ENCODE data around the gene PROC. TPM values are rescaled to one million over a fixed set of nuclear protein-coding genes. Genes with fewer than 3 reads are reported as not detected.
"Not testable (repeated sequence)": the region's sequence is repeated elsewhere in the genome, so short reads cannot be mapped to it uniquely, and the experiment has no call there.

The PROC gene
- total RNA-seq, 1 donor from 2014 or later: not detected

DNA sequence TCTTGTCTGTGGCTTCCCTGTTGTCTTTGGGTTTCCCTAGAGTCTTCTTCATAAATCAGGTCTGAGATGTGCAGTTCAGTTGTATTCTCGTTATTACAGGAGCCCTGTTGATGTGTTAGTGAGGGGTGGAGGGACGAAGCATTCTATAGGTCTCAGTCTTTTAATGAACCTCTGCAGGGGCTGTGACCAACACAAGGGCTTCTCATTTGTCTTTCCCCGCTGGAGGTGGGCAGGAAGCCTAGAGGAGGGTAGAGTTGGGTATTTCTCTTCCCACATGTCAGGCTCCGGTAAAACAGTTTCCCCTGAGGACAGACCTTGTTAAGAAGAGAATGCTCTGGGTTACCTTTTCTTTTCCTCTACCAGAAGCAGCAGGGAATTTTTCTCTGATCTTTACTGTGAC, 31.2 kb downstream of the PROC start:
- DNase-seq (ENCODE audit: extremely low spot score in 2 of 2): no peak
- no peak overlapping the region for H3K4me3 ChIP-seq
- H3K4me1 ChIP-seq: no peaks in the 10 kb centered on the region
- no peak overlapping the region for H3K27ac ChIP-seq
- no peak for TF ChIP-seq POLR2AphosphoS5 (IDR thresholded peaks at IDR 0.05; ENCODE audit: insufficient read depth in 1 of 2, low read depth in 1 of 2)
- TF ChIP-seq, protein P1, sequence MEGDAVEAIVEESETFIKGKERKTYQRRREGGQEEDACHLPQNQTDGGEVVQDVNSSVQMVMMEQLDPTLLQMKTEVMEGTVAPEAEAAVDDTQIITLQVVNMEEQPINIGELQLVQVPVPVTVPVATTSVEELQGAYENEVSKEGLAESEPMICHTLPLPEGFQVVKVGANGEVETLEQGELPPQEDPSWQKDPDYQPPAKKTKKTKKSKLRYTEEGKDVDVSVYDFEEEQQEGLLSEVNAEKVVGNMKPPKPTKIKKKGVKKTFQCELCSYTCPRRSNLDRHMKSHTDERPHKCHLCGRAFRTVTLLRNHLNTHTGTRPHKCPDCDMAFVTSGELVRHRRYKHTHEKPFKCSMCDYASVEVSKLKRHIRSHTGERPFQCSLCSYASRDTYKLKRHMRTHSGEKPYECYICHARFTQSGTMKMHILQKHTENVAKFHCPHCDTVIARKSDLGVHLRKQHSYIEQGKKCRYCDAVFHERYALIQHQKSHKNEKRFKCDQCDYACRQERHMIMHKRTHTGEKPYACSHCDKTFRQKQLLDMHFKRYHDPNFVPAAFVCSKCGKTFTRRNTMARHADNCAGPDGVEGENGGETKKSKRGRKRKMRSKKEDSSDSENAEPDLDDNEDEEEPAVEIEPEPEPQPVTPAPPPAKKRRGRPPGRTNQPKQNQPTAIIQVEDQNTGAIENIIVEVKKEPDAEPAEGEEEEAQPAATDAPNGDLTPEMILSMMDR (IDR thresholded peaks at IDR 0.05): no peak
- no peak for TF ChIP-seq POLR2A (IDR thresholded peaks at IDR 0.05)
- no peaks in the 10 kb centered on the region for H3K36me3 ChIP-seq
- no peaks in the 10 kb centered on the region for H3K9me3 ChIP-seq
- H3K27me3 ChIP-seq: no peaks in the 10 kb centered on the region
- intact Hi-C loops (cut with DNase I): no loop called here

DNA sequence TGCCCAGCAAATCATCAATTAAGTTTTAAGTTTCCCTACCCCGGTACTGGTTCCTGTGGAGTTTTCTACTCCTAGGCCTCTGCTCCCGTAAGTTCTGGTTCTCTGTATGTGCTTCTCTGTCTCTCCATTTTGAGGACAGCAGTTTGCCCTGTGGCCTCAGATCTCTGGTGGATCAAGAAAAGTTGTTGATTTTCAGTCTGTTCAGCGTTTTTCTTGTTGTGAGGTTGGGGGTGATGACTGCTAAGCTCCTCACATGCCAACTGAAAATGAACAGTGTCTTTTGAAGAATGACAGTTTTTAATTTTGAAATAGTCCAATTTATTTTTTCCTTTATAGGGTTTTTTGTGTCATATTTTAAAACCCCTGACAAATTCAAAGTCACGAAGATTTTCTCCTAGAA, 31.7 kb downstream of the PROC start:
- no peak for DNase-seq (ENCODE audit: extremely low spot score in 2 of 2)
- Histone ChIP-seq H3K4me1 (no peaks in the 10 kb centered on the region), H3K9me3 (no peaks in the 10 kb centered on the region), H3K27me3 (no peaks in the 10 kb centered on the region), H3K27ac (no peak overlapping the region), H3K36me3 (no peaks in the 10 kb centered on the region), H3K4me3 (no peak overlapping the region)
- TF ChIP-seq POLR2A (IDR thresholded peaks at IDR 0.05): no peak
- TF ChIP-seq, protein P1 (IDR thresholded peaks at IDR 0.05): no peak
- TF ChIP-seq POLR2AphosphoS5 (IDR thresholded peaks at IDR 0.05; ENCODE audit: insufficient read depth in 1 of 2, low read depth in 1 of 2): no peak
- intact Hi-C loops (cut with DNase I): no loop called here

DNA sequence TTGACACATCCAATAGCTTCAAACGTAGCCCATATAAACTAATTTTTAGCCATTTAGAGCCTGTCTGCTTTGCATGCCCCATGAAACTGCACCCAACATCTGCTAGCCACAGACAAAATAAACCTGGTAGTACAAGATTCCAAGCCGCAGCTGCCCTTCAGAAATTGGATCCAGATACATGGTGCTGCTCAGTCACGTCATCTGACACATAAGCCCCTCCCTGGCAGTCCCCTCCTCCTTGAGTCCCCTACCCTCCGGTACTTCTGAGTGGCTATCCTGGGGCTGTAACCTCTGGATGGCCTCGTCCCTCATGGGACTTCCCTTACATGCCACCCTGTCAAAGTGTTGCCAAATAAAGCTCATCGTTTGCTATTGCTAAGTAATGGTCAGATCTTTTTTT, 33.8 kb downstream of the PROC start:
- intact Hi-C loops (cut with DNase I): no loop called here
- Histone ChIP-seq H3K4me3 (no peak overlapping the region), H3K9me3 (no peaks in the 10 kb centered on the region), H3K4me1 (no peaks in the 10 kb centered on the region), H3K27ac (no peak overlapping the region), H3K27me3 (no peaks in the 10 kb centered on the region), H3K36me3 (no peaks in the 10 kb centered on the region)
- no peak for DNase-seq (ENCODE audit: extremely low spot score in 2 of 2)
- no peak for TF ChIP-seq POLR2AphosphoS5 (IDR thresholded peaks at IDR 0.05; ENCODE audit: insufficient read depth in 1 of 2, low read depth in 1 of 2)
- TF ChIP-seq, protein P1 (IDR thresholded peaks at IDR 0.05): no peak
- no peak for TF ChIP-seq POLR2A (IDR thresholded peaks at IDR 0.05)

DNA sequence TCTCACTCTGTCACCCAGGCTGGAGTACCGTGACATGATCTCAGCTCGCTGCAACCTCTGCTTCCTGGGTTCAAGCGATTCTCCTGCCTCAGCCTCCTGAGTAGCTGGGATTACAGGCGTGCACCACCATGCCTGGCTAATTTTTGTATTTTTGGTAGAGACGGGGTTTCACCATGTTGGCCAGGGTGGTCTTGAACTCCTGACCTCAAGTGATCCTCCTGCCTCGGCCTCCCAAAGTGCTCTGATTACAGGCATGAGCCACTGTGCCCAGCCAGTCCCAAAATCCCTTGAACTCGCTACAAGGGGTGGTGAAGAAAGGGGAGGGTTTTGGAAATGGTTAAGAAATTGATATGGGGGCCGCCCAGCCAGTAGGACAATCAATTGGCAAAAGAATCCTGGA, 34.2 kb downstream of the PROC start:
- not testable (repeated sequence) for H3K4me1 ChIP-seq

DNA sequence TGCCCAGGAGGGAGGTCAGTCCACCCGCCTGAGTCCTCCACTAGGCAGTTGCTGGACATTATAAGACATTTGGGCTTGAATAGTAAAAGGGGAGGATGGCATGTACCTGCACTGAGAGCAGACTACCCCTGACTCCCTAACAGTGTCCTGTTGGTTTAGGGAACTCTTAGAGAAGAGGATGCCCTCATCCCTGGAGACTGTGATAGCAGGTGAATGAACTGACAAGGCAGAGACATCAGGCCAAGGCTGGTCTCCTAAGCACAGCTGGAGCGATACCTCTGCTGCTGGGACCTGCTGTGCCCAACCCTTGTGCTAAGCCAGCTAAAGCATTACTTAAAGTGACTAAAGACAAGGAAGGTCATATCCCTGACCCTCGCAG, 34.8 kb downstream of the PROC start:
- H3K36me3 ChIP-seq: no peaks in the 10 kb centered on the region
- H3K27ac ChIP-seq: no peak overlapping the region
- no peaks in the 10 kb centered on the region for H3K27me3 ChIP-seq
- H3K9me3 ChIP-seq: no peaks in the 10 kb centered on the region
- intact Hi-C loops (cut with DNase I): no loop called here
- no peak overlapping the region for H3K4me3 ChIP-seq
- no peak for DNase-seq (ENCODE audit: extremely low spot score in 2 of 2)
- H3K4me1 ChIP-seq: no peaks in the 10 kb centered on the region
- TF ChIP-seq POLR2AphosphoS5 (IDR thresholded peaks at IDR 0.05; ENCODE audit: insufficient read depth in 1 of 2, low read depth in 1 of 2): no peak
- TF ChIP-seq, protein P1 (IDR thresholded peaks at IDR 0.05): no peak
- no peak for TF ChIP-seq POLR2A (IDR thresholded peaks at IDR 0.05)

More for the DNA sequence above, 34.2 kb downstream of the PROC start:
- DNase-seq (ENCODE audit: extremely low spot score in 2 of 2); intact Hi-C loops (cut with DNase I); H3K36me3 ChIP-seq; H3K4me3 ChIP-seq; H3K27me3 ChIP-seq; H3K27ac ChIP-seq; H3K9me3 ChIP-seq: not testable (repeated sequence)

All from vagina (tissue), 2 donors.